Islet of Langerhans (tissue), 1 donor: ENCODE measurements around the gene USP14.
A peak's percentile ranks its signal among the peaks of the same experiment; 100 is the strongest.

ENCODE experiments used
- FAIRE-seq: peaks from one replicate; lab custom pipeline; 2011; peaks lifted over from hg19 to GRCh38; lab: Jason Lieb, UNC

Gene USP14

DNA sequence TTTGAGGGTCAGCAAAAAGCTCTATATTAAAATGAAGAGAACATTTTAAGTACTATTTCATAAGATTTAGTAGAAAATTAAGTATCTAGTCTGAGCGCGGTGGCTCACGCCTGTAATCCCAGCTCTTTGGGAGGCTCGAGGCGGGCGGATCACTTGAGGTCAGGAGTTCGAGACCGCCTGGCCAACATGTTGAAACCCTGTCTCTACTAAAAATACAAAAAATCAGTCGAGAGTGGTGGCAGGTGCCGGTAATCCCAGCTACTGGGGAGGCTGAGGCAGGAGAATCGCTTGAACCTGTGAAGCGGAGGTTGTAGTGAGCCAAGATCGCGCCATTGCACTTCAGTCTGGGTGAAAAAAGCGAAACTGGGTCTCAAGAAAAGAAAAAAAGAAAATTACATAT, 1.6 kb downstream of the USP14 start:
- no peak for FAIRE-seq

DNA sequence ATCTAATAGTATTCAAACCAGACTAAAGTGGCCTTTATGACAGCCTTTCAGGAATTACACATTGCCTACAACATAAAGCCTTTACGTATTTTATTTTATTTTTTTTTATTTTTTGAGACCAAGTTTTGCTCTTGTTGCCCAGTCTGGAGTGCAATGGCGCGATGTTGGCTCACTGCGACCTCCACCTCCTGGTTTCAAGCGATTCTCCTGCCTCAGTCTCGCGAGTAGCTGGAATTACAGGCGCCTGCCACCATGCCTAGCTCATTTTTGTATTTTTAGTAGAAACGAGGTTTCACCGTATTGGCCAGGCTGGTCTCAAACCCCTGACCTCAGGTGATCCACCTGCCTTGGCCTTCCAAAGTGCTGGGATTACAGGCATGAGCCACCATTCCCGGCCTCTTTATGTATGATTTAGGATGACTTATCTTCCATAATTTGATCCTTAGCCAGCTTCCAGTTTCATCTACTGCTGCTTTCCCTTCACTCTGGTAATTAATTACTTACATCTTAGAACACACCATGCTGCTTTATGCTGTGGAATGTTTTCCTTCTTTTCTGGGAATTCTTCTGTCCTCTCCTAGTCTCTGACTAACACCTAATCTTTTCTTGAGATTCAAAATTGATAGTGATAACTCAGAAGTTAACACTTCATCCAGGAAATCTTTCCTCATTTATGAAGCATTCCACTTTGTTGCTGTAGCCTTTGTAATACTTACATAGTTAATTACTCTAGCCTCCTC, 2.6 kb downstream of the USP14 start:
- no peak for FAIRE-seq

DNA sequence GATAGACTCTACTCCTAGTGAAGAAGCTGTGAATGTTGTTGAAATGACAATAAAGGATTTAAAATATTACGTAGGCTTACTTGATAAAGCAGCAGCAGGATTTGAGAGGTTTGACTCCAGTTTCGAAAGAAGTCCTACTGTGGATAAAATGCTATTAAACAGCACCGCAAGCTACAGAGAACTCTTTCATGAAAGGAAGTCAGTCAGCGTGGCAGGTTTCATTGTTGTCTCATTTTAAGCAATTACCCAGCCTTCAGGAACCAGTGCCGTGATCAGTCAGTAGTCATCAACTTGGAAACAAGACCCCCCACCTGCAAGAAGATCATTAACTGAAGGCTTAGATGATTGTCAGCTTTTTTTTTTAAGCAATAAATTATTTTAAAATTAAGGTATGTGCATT, 14.0 kb downstream of the USP14 start:
- no peak for FAIRE-seq

DNA sequence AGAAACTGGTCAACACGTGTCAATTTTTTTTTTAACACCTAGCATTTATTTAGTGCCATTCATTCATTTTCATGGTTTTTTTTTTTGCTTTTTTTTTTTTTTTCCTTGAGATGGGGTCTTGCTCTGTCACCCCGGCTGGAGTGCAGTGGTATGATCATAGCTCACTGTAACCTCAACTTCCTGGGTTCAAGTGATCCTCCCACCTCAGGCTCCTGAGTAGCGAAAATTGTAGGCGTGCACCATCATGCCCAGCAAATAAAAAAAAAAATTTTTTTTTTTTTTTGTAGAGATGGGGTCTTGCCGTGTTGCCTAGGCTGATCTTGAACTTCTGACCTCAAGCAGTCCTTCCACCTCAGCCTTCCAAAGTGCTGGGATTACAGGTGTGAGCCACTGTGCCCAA, 21.1 kb downstream of the USP14 start:
- FAIRE-seq, result no peak

DNA sequence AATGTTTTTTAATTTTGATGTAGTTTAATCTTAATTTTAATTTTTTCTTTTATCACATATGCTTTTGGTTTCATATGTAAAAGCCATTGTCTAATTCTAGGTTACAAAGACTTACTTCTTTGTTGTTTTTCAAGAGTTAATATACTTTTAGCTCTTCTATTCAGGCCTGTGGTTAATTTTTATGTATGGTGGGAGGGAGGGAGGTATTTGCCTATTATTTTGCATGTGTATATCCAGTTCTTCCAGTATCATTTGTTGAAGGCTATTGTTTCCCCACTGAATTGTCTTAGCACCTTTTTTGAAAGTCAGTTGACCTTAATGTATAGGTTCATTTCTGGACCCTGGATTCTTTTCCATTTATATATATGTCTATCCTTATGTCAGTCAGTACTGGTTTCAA, 23.4 kb downstream of the USP14 start:
- no peak for FAIRE-seq

GRCh38 chr18:183769-184168, 25.4 kb downstream of the USP14 start:
- no peak for FAIRE-seq

GRCh38 chr18:189254-189653, 30.9 kb downstream of the USP14 start:
- peak; percentile 90 for FAIRE-seq

GRCh38 chr18:191725-192124, 33.4 kb downstream of the USP14 start:
- FAIRE-seq, result no peak

GRCh38 chr18:192801-193200, 34.4 kb downstream of the USP14 start:
- FAIRE-seq, result no peak

DNA sequence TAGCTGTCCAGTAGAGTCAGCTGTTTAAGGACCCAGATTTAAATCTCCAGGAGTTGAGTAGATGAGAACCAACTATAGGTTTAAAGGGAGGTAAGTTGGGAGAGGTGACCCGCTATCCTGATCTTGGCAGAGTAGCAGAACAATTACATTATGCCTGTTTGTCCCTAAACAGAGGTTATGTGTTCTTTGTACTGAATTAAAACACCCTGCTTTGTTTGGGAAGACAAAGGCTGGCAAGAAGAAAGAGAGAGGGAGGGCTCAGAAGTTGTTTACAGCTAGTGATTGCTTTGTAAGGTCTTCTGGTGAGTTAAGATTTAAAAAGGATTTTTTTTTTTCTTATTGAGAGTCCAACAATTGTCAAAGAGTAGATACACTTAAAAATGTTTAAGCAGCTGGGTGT, 37.3 kb downstream of the USP14 start:
- no peak for FAIRE-seq

DNA sequence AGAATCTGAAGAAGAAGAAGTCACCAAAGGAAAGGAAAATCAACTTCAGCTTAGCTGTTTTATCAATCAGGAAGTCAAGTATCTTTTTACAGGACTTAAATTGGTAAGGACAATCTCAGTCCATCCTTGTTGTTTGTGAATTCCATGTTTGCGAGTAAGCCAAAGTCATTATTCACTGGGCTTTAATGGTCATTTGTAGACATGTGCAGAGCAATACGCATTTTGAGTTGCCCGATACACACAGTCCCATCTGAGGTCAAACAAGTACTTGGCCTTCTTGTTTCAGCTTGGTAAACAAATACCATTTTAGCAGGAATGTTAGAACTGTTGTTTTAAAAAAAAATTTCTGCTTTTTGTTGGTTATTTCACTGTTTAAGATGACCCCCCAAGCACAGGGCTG, 40.9 kb downstream of the USP14 start:
- FAIRE-seq, result no peak

DNA sequence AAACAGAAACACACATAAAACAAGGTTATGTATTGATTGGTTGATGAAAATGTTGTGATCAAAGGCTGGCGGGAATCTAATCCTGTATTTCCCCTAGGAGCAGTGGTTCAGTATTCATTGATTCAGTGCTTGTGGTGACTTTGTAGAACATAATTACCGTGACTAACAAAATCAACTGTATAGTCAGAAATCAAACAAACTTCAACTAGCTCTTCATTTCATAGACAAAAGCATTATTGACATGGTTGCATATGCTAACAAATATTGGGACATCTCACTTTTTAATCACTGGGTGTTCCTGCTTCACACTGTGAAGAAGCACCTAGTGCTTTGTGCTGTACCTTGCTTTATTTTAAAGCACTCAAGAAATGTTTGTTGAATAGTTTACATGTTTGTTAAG, 41.4 kb downstream of the USP14 start:
- no peak for FAIRE-seq

DNA sequence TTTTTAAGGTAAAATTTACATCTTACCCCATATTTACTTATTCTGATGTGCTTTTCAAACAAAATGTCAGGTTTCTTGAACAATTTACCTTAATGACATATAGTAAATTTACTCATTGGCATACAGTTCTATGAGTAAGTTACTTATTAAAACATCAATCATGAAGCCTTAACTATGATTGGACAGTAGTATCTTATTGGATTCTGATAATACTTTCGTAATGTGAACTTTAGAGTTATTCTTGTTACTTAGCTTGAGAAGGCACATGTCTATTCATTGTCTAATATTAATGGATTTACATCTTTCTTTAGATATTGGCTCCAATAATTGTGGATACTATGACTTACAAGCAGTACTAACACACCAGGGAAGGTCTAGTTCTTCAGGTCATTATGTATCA, 51.7 kb downstream of the USP14 start:
- FAIRE-seq, result peak; percentile 41

DNA sequence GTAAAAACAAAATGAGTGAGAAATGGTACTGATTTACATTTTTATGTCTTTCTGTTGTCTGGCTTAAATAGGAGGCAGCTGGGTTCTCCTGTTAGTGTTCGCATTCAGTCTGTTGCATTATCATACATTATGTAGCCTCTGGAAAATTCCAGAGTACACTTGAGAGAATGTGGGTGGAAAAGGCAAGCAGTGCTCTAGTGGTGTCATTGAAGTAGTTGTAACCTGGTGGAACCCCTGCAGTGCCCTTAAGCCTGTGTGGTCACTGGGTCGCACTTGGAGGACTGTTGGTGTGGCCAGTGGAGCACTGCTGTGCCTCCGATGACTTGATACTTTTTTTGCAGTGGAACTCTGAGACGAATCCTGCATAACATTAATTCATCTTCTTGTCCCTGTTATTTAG, 52.4 kb downstream of the USP14 start:
- no peak for FAIRE-seq

DNA sequence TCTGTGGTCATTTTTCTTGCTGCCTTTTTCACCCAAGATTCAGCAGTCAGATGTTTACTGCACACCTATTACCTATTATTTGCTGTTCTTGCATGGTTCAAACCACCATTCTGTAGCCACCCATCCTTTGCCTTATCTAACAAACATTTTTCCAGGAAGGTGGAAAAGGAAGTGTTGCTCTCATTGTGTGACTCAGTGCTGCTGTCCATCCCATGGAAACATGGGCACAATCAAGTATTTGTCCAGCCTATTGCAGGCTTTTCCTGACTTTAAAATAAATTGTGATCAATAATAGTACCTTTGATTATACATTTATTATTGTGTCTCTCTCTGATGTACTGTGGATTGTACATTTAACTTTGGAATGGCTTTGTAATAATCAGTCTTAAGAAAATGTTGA, 53.2 kb downstream of the USP14 start:
- FAIRE-seq, result no peak

- FAIRE-seq, result no peak
These were observed 54.4 kb downstream of the USP14 start for GRCh38 chr18:212780-213179.

DNA sequence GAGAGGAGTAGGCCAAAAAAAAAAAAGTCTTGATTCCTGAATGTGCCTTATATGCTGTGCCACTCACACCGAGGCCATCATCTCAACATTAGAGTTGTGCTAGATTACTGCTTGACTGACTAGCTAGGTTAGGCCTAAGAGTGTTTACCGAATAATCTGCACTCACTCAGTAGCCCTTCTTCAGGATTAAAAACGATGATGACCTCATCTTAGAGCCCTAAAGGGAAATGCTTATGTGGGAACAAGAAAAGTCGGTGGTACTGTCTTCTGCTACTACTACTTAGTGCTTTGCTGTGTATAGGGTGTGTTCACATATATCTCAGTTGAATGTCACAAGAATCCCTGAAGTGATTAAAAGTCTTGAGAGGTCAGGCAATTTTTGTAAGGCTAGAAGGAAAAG, 55.1 kb downstream of the USP14 start:
- no peak for FAIRE-seq

GRCh38 chr18:213966-214365, 55.6 kb downstream of the USP14 start:
- FAIRE-seq, result no peak

- FAIRE-seq, result no peak
These were observed 57.2 kb downstream of the USP14 start for GRCh38 chr18:215448-216010.

DNA sequence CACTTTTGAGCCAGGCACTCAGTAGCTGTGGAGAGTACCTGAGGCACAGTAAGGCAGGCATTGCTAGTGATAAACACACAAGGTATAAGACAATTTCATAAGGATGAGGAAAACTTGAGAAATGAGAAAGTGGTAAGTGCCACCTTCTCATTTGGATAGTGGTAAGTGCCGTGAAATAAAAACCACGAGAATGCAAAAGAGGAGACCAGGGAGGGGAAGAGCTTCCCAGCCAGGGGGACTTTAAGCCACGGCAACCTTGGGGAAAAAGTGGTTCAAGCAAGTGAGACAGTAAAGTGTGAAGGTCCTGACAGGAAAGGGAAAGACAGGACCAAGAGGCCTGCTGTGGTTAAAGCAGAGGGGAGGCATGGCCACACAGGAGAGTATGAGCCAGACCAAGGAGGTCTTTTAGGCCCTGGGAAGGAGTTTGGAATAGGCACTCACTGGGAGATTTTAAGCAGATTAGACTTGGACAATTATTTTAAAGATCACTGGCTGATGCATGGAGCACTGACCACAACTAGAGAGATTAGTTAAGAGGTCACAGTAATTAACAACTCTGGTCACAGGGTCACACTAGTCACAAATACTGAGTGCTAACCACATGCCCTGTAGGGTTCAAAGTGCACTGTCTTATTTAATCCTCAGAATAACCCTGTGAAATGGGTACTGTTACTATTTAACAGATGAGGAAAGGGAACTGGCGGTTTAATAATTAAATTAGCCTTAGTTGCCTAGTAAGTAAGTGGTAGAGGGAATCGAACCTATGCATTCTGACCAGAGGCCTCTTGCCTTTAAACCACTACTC, 59.4 kb downstream of the USP14 start:
- FAIRE-seq, result no peak

DNA sequence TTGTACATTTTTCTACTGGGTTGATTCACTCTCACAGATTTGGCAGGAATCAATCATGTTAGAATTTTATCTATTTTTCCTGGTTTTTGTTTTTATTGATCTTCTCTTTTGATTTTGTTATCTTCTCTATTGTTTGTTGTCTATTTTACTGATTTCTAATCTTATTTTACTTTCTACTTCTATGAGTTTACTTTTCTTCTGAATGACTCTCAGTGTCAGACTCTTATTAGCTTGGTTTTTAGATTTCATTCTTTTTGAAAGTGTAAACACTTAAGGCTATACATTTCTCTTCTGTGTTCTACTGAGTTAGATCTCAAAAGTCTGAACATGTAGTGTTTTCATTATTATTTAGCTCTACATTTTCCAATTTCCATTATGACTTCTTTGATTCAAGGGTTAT, 62.4 kb downstream of the USP14 start:
- FAIRE-seq, result no peak

DNA sequence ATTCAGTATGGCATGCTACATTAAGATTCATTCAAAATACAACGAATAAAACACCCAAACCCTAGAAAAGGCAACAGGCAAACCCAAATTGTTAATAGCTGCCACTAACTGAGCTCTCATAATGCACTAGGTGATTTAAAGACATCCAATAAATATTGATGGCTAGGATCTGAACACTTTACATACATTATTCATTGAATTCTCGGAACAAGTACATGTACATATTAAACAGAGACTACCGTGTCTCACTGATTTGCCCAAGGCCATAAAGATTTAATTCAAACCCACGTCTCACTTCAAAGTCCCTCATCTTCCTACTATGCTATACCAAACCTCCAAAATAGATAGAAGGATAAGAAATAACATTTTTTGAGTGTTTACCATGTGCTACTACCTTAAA, 67.4 kb downstream of the USP14 start:
- FAIRE-seq, result no peak

- no peak for FAIRE-seq
These were observed 69.0 kb downstream of the USP14 start for GRCh38 chr18:227374-227773.

GRCh38 chr18:227902-228301, 69.5 kb downstream of the USP14 start:
- no peak for FAIRE-seq
